Activated T-helper 17 cell treated with anti-CD3 and anti-CD28 coated beads, Interleukin-2, amount 50 U/mL, for 72 hours (primary cell): ENCODE results near the gene ZNF865. TPM values are rescaled to one million over a fixed set of nuclear protein-coding genes. Genes with fewer than 3 reads are reported as not detected.
A peak's percentile ranks its signal among the peaks of the same experiment; 100 is the strongest.

Source experiments
- ATAC-seq: fragments of 150-1000 bp; cut with Tn5 transposase; replicated peaks from 2 replicates; pipeline ENCODE4 v1.10.0; 2021; ENCODE audit warnings: mild to moderate bottlenecking, moderate library complexity
- H3K27ac Mint-ChIP-seq: one replicate; pipeline ENCODE4 v1.8.0; 2022; ENCODE audit warnings: mixed read lengths
- H3K27me3 Mint-ChIP-seq: one replicate; pipeline ENCODE4 v1.8.0; 2022; ENCODE audit warnings: mixed read lengths
- H3K36me3 Mint-ChIP-seq: one replicate; pipeline ENCODE4 v1.8.0; 2022; ENCODE audit warnings: low read depth, mild to moderate bottlenecking, mixed read lengths
- H3K4me1 Mint-ChIP-seq: one replicate; pipeline ENCODE4 v1.8.0; 2022; ENCODE audit warnings: mixed read lengths
- H3K4me3 Mint-ChIP-seq: one replicate; pipeline ENCODE4 v1.8.0; 2022; ENCODE audit warnings: mild to moderate bottlenecking, mixed read lengths
- H3K9me3 Mint-ChIP-seq: one replicate; pipeline ENCODE4 v1.8.0; 2022; ENCODE audit warnings: mixed read lengths
- total RNA-seq, 2 donors: library from RNA; stranded (reverse); gene quantifications; one replicate each; pipeline ENCODE4 v1.2.3, GENCODE V29; 2022

Gene ZNF865
- total RNA-seq, 2 donors from 2014 or later: 11.9 to 13.2 TPM

- ATAC-seq: no peak
- Mint-ChIP-seq H3K9me3 (no peaks in the 10 kb centered on the region), H3K4me1 (peaks cover 12% of the 10 kb centered on the region), H3K4me3 (no peak overlapping the region), H3K27ac (no peak overlapping the region), H3K27me3 (no peaks in the 10 kb centered on the region), H3K36me3 (peaks cover 51% of the 10 kb centered on the region)
These were observed 9.1 kb upstream of the ZNF865 start for GRCh38 chr19:55596304-55596703.

- H3K27ac Mint-ChIP-seq: no peak overlapping the region
- H3K9me3 Mint-ChIP-seq: no peaks in the 10 kb centered on the region
- ATAC-seq: no peak
- no peak overlapping the region for H3K4me3 Mint-ChIP-seq
- H3K4me1 Mint-ChIP-seq: peaks cover 17% of the 10 kb centered on the region
- no peaks in the 10 kb centered on the region for H3K27me3 Mint-ChIP-seq
- H3K36me3 Mint-ChIP-seq: peaks cover 45% of the 10 kb centered on the region
These were observed 7.9 kb upstream of the ZNF865 start for GRCh38 chr19:55597501-55597921.

GRCh38 chr19:55598034-55598433 lies 7.4 kb upstream of the ZNF865 start:
- Mint-ChIP-seq H3K27ac (no peak overlapping the region), H3K9me3 (no peaks in the 10 kb centered on the region)

GRCh38 chr19:55598719-55599467 lies 6.6 kb upstream of the ZNF865 start:
- peaks cover 22% of the 10 kb centered on the region for H3K4me1 Mint-ChIP-seq
- peak; percentile 75 for ATAC-seq
- H3K4me3 Mint-ChIP-seq: peak overlapping the region; percentile 92
- H3K27me3 Mint-ChIP-seq: no peaks in the 10 kb centered on the region
- no peaks in the 10 kb centered on the region for H3K9me3 Mint-ChIP-seq
- peaks cover 40% of the 10 kb centered on the region for H3K36me3 Mint-ChIP-seq
- H3K27ac Mint-ChIP-seq: peak overlapping the region; percentile 95

More at GRCh38 chr19:55598034-55598433, 7.4 kb upstream of the ZNF865 start:
- H3K4me3 Mint-ChIP-seq: no peak overlapping the region
- H3K27me3 Mint-ChIP-seq: no peaks in the 10 kb centered on the region
- no peak for ATAC-seq
- peaks cover 45% of the 10 kb centered on the region for H3K36me3 Mint-ChIP-seq
- peaks cover 17% of the 10 kb centered on the region for H3K4me1 Mint-ChIP-seq

- peak within 1 kb of the TSS; percentile 95 for H3K27ac Mint-ChIP-seq
- peak; percentile 83 for ATAC-seq
- H3K4me1 Mint-ChIP-seq: peaks cover 24% of the 10 kb centered on the region
- peak within 1 kb of the TSS; percentile 92 for H3K4me3 Mint-ChIP-seq
- H3K36me3 Mint-ChIP-seq: peaks cover 40% of the 10 kb centered on the region
- H3K9me3 Mint-ChIP-seq: no peaks in the 10 kb centered on the region
- H3K27me3 Mint-ChIP-seq: no peaks in the 10 kb centered on the region
These were observed 6.0 kb upstream of the ZNF865 start, which contains the start of gene FIZ1 for GRCh38 chr19:55599468-55599841. Gene FIZ1 (minus strand): TSS chr19:55599517. CDS start chr19:55597865, 1,652 bp downstream.

GRCh38 chr19:55599842-55600661 lies 5.4 kb upstream of the ZNF865 start, which contains the start of gene ZNF524:
Gene ZNF524 (plus strand): TSS chr19:55600288. CDS start chr19:55602113, 1,825 bp downstream.
- no peaks in the 10 kb centered on the region for H3K9me3 Mint-ChIP-seq
- H3K27me3 Mint-ChIP-seq: no peaks in the 10 kb centered on the region
- H3K36me3 Mint-ChIP-seq: peaks cover 34% of the 10 kb centered on the region
- peak; percentile 63 for ATAC-seq
- H3K4me1 Mint-ChIP-seq: peaks cover 28% of the 10 kb centered on the region
- H3K27ac Mint-ChIP-seq: peak within 1 kb of the TSS; percentile 95
- H3K4me3 Mint-ChIP-seq: peak within 1 kb of the TSS; percentile 92

GRCh38 chr19:55600662-55601028 lies 4.8 kb upstream of the ZNF865 start:
- no peak for ATAC-seq
- H3K4me1 Mint-ChIP-seq: peaks cover 28% of the 10 kb centered on the region
- H3K4me3 Mint-ChIP-seq: peak overlapping the region; percentile 89
- H3K27me3 Mint-ChIP-seq: no peaks in the 10 kb centered on the region
- no peaks in the 10 kb centered on the region for H3K9me3 Mint-ChIP-seq
- H3K27ac Mint-ChIP-seq: peak overlapping the region; percentile 90
- peaks cover 29% of the 10 kb centered on the region for H3K36me3 Mint-ChIP-seq

- no peak for ATAC-seq
- H3K9me3 Mint-ChIP-seq: no peaks in the 10 kb centered on the region
- H3K36me3 Mint-ChIP-seq: peaks cover 29% of the 10 kb centered on the region
These were observed 4.4 kb upstream of the ZNF865 start for GRCh38 chr19:55601084-55601483.

GRCh38 chr19:55602104-55603001 lies 3.1 kb upstream of the ZNF865 start:
- no peak for ATAC-seq
- Mint-ChIP-seq H3K4me3 (peak overlapping the region; percentile 89), H3K36me3 (peaks cover 30% of the 10 kb centered on the region), H3K4me1 (peaks cover 40% of the 10 kb centered on the region), H3K27ac (peak overlapping the region; percentile 90), H3K9me3 (no peaks in the 10 kb centered on the region), H3K27me3 (no peaks in the 10 kb centered on the region)

More at GRCh38 chr19:55601084-55601483, 4.4 kb upstream of the ZNF865 start:
- peak overlapping the region; percentile 89 for H3K4me3 Mint-ChIP-seq
- H3K27me3 Mint-ChIP-seq: no peaks in the 10 kb centered on the region
- peaks cover 28% of the 10 kb centered on the region for H3K4me1 Mint-ChIP-seq
- peak overlapping the region; percentile 90 for H3K27ac Mint-ChIP-seq

GRCh38 chr19:55603115-55603514 lies 2.3 kb upstream of the ZNF865 start:
- Mint-ChIP-seq H3K4me1 (peaks cover 45% of the 10 kb centered on the region), H3K4me3 (peak overlapping the region; percentile 89), H3K27me3 (no peaks in the 10 kb centered on the region), H3K27ac (peak overlapping the region; percentile 31), H3K36me3 (peaks cover 31% of the 10 kb centered on the region), H3K9me3 (no peaks in the 10 kb centered on the region)
- no peak for ATAC-seq

- Mint-ChIP-seq H3K4me1 (peaks cover 43% of the 10 kb centered on the region), H3K4me3 (peak overlapping the region; percentile 89), H3K27ac (peak overlapping the region; percentile 94), H3K27me3 (no peaks in the 10 kb centered on the region), H3K36me3 (peaks cover 33% of the 10 kb centered on the region), H3K9me3 (no peaks in the 10 kb centered on the region)
- no peak for ATAC-seq
These were observed 1.7 kb upstream of the ZNF865 start for GRCh38 chr19:55603581-55604292.

GRCh38 chr19:55605207-55605636 lies 225 bp upstream of the ZNF865 start:
- peak; percentile 85 for ATAC-seq
- Mint-ChIP-seq H3K4me1 (peaks cover 44% of the 10 kb centered on the region), H3K9me3 (no peaks in the 10 kb centered on the region), H3K27me3 (no peaks in the 10 kb centered on the region), H3K27ac (peak overlapping the region; percentile 94), H3K36me3 (peaks cover 44% of the 10 kb centered on the region), H3K4me3 (peak overlapping the region; percentile 89)

GRCh38 chr19:55606471-55606787 lies 982 bp downstream of the ZNF865 start:
- peaks cover 44% of the 10 kb centered on the region for H3K36me3 Mint-ChIP-seq
- no peak for ATAC-seq
- H3K27me3 Mint-ChIP-seq: no peaks in the 10 kb centered on the region
- H3K4me1 Mint-ChIP-seq: peaks cover 48% of the 10 kb centered on the region
- no peaks in the 10 kb centered on the region for H3K9me3 Mint-ChIP-seq
- peak overlapping the region; percentile 89 for H3K4me3 Mint-ChIP-seq
- H3K27ac Mint-ChIP-seq: peak overlapping the region; percentile 90
